Neural progenitor cell (in vitro differentiated cells): ENCODE results near the gene ATG16L2.

Source experiments
- EZH2 ChIP-seq: fragments of 200-600 bp; sonication (generic); IDR thresholded peaks from 2 replicates; pipeline ENCODE4 v1.6.1; 2017; ENCODE audit warnings: antibody characterized with exemption, mild to moderate bottlenecking, moderate library complexity
- TF ChIP-seq, protein P1 (sequence below): fragments of 200-600 bp; sonication (generic); IDR thresholded peaks from 2 replicates; pipeline ENCODE4 v1.5.1; 2017; ENCODE audit warnings: antibody characterized with exemption, mild to moderate bottlenecking

DNA sequence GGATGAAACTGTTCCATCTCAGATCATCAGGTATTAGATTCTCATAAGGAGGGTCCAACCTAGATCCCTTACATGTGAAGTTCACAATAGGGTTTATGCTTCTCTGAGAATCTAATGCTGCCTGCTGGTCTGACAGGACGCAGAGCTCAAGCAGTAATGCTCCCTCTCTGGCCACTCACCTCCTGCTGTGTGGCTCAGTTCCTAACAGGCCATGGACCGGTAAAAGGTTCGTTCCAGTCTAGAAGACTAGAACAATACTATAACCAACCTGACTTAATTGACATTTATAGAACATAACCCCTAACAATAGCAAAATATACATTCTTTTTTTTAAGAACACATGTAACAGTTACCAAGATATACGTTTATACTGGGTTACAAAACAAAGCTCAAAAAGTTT is 45.8 kb downstream of the ATG16L2 start:
- TF ChIP-seq, protein P1, sequence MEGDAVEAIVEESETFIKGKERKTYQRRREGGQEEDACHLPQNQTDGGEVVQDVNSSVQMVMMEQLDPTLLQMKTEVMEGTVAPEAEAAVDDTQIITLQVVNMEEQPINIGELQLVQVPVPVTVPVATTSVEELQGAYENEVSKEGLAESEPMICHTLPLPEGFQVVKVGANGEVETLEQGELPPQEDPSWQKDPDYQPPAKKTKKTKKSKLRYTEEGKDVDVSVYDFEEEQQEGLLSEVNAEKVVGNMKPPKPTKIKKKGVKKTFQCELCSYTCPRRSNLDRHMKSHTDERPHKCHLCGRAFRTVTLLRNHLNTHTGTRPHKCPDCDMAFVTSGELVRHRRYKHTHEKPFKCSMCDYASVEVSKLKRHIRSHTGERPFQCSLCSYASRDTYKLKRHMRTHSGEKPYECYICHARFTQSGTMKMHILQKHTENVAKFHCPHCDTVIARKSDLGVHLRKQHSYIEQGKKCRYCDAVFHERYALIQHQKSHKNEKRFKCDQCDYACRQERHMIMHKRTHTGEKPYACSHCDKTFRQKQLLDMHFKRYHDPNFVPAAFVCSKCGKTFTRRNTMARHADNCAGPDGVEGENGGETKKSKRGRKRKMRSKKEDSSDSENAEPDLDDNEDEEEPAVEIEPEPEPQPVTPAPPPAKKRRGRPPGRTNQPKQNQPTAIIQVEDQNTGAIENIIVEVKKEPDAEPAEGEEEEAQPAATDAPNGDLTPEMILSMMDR = no peak
- TF ChIP-seq EZH2 = no peak
